H9 (cell line): ENCODE measurements around the gene ZSWIM9. TPM values are rescaled to one million over a fixed set of nuclear protein-coding genes. Genes with fewer than 3 reads are reported as not detected.

Experiments used
- DNase-seq: peaks from one replicate; pipeline ENCODE4 v3.0.0-alpha.2; 2017
- H2AFZ ChIP-seq: one replicate; pipeline ENCODE4 v1.6.1; 2013; ENCODE audit warnings: mild to moderate bottlenecking, low read length, control low read depth, moderate library complexity
- H2AK5ac ChIP-seq: 2 replicates; pipeline ENCODE4 v1.6.1; 2013; ENCODE audit warnings: low read length, control low read depth, mixed read lengths; ENCODE audit not compliant: insufficient read length
- H2BK120ac ChIP-seq: one replicate; pipeline ENCODE4 v1.6.1; 2013; ENCODE audit warnings: low read depth, mild to moderate bottlenecking, low read length, control low read depth, inconsistent platforms; ENCODE audit not compliant: poor library complexity, severe bottlenecking
- H2BK12ac ChIP-seq: 2 replicates; pipeline ENCODE4 v1.6.1; 2013; ENCODE audit warnings: low read length, control low read depth, mixed read lengths, low read depth; ENCODE audit not compliant: insufficient read length
- H2BK15ac ChIP-seq: 2 replicates; pipeline ENCODE4 v1.6.1; 2013; ENCODE audit warnings: low read depth, low read length, control low read depth
- H2BK20ac ChIP-seq: one replicate; pipeline ENCODE4 v1.6.1; 2013; ENCODE audit warnings: low read depth, mild to moderate bottlenecking, low read length, control low read depth, inconsistent platforms; ENCODE audit not compliant: poor library complexity, severe bottlenecking
- H2BK5ac ChIP-seq: 2 replicates; pipeline ENCODE4 v1.6.1; 2013; ENCODE audit warnings: low read length, control low read depth, mixed read lengths; ENCODE audit not compliant: insufficient read length
- H3K14ac ChIP-seq: 2 replicates; pipeline ENCODE4 v1.6.1; 2013; ENCODE audit warnings: low read length, control low read depth; ENCODE audit not compliant: insufficient read depth
- H3K18ac ChIP-seq: 2 replicates; pipeline ENCODE4 v1.6.1; 2013; ENCODE audit warnings: low read depth, mild to moderate bottlenecking, mixed read lengths, low read length, control low read depth; ENCODE audit not compliant: insufficient read length
- H3K23ac ChIP-seq: 2 replicates; pipeline ENCODE4 v1.6.1; 2013; ENCODE audit warnings: low read length, control low read depth, mixed read lengths, low read depth; ENCODE audit not compliant: insufficient read length
- H3K23me2 ChIP-seq: 2 replicates; pipeline ENCODE4 v1.6.1; 2013; ENCODE audit warnings: low read depth, mild to moderate bottlenecking, mixed read lengths, low read length, control low read depth; ENCODE audit not compliant: insufficient read length, poor library complexity, severe bottlenecking
- H3K27ac ChIP-seq: 2 replicates; pipeline ENCODE4 v1.5.1; 2013; ENCODE audit warnings: low read length, control low read depth, mixed read lengths, low read depth; ENCODE audit not compliant: insufficient read length
- H3K27me3 ChIP-seq: 2 replicates; pipeline ENCODE4 v1.6.1; 2013; ENCODE audit warnings: low read length, control low read depth, inconsistent platforms; ENCODE audit not compliant: insufficient read depth
- H3K4ac ChIP-seq: 2 replicates; pipeline ENCODE4 v1.6.1; 2013; ENCODE audit warnings: low read depth, mild to moderate bottlenecking, control low read depth, inconsistent platforms, low read length, moderate library complexity
- H3K4me1 ChIP-seq: 2 replicates; pipeline ENCODE4 v1.6.1; 2013; ENCODE audit warnings: low read length, control low read depth, inconsistent platforms; ENCODE audit not compliant: insufficient read depth
- H3K4me2 ChIP-seq: 2 replicates; pipeline ENCODE4 v1.6.1; 2013; ENCODE audit warnings: low read length, control low read depth, mixed read lengths; ENCODE audit not compliant: insufficient read length, insufficient read depth
- H3K56ac ChIP-seq: 2 replicates; pipeline ENCODE4 v1.6.1; 2013; ENCODE audit warnings: low read depth, mild to moderate bottlenecking, mixed read lengths, low read length, control low read depth; ENCODE audit not compliant: insufficient read length
- H3K79me1 ChIP-seq: 2 replicates; pipeline ENCODE4 v1.6.1; 2013; ENCODE audit warnings: low read depth, mild to moderate bottlenecking, moderate library complexity, low read length, control low read depth, inconsistent platforms; ENCODE audit not compliant: insufficient read depth, poor library complexity, severe bottlenecking
- H3K79me2 ChIP-seq: 2 replicates; pipeline ENCODE4 v1.6.1; 2013; ENCODE audit warnings: low read length, control low read depth, inconsistent platforms; ENCODE audit not compliant: insufficient read depth
- H3K9ac ChIP-seq: 2 replicates; pipeline ENCODE4 v1.6.1; 2013; ENCODE audit warnings: low read length, control low read depth, mixed read lengths; ENCODE audit not compliant: insufficient read length; ENCODE audit errors: extremely low read depth
- H3K9me3 ChIP-seq: one replicate; pipeline ENCODE4 v1.6.1; 2013; ENCODE audit warnings: low read depth, low read length, inconsistent platforms; ENCODE audit not compliant: control insufficient read depth
- H3T11ph ChIP-seq: one replicate; pipeline ENCODE4 v1.6.1; 2013; ENCODE audit warnings: mild to moderate bottlenecking, low read length, control low read depth, inconsistent platforms
- H4K20me1 ChIP-seq: one replicate; pipeline ENCODE4 v1.6.1; 2013; ENCODE audit not compliant: control insufficient read depth, insufficient read length, insufficient read depth
- H4K5ac ChIP-seq: 2 replicates; pipeline ENCODE4 v1.6.1; 2013; ENCODE audit warnings: low read depth, mild to moderate bottlenecking, mixed read lengths, low read length, control low read depth; ENCODE audit not compliant: insufficient read length
- H4K8ac ChIP-seq: replicated peaks from 2 replicates; pipeline ENCODE4 v1.6.1; 2013; ENCODE audit warnings: low read length, control low read depth, mixed read lengths, low read depth; ENCODE audit not compliant: insufficient read length
- H4K91ac ChIP-seq: 2 replicates; pipeline ENCODE4 v1.6.1; 2013; ENCODE audit warnings: low read depth, mild to moderate bottlenecking, moderate library complexity, mixed read lengths, low read length, control low read depth; ENCODE audit not compliant: insufficient read length
- H3K27ac Mint-ChIP-seq, 3 experiments: 2 replicates in 2 of 3; 3 replicates in 1 of 3; pipeline ENCODE4 v1.8.0; 2020 to 2021; ENCODE audit warnings: mixed read lengths in 3 of 3, mild to moderate bottlenecking in 1 of 3, moderate library complexity in 1 of 3
- H3K27me3 Mint-ChIP-seq: 2 replicates; pipeline ENCODE4 v1.8.0; 2021; ENCODE audit warnings: low read depth, mild to moderate bottlenecking, moderate library complexity, mixed read lengths
- H3K36me3 Mint-ChIP-seq, 3 experiments: 2 replicates in 2 of 3; 3 replicates in 1 of 3; pipeline ENCODE4 v1.8.0; 2020 to 2021; ENCODE audit warnings: low read depth in 3 of 3, mixed read lengths in 3 of 3; ENCODE audit not compliant: insufficient read depth in 1 of 3
- H3K4me1 Mint-ChIP-seq, 2 experiments: 2 replicates each; pipeline ENCODE4 v1.8.0; 2020; ENCODE audit warnings: mixed read lengths in 2 of 2
- H3K4me3 Mint-ChIP-seq, 2 experiments: 2 replicates in 1 of 2; 3 replicates in 1 of 2; pipeline ENCODE4 v1.8.0; 2020 to 2021; ENCODE audit warnings: mild to moderate bottlenecking in 2 of 2, mixed read lengths in 2 of 2, moderate library complexity in 1 of 2
- H3K9me3 Mint-ChIP-seq, 2 experiments: 2 replicates in 1 of 2; 3 replicates in 1 of 2; pipeline ENCODE4 v1.8.0; 2020; ENCODE audit warnings: mild to moderate bottlenecking in 2 of 2, mixed read lengths in 2 of 2, moderate library complexity in 1 of 2
- CTCF ChIP-seq: fragments of 200-600 bp; sonication (generic); conservative IDR thresholded peaks from 3 replicates; pipeline ENCODE4 v1.8.0; 2021; ENCODE audit warnings: antibody characterized with exemption, mild to moderate bottlenecking
- WGBS: extraction: QIAGEN DNeasy Blood & Tissue Kit; methylation state at CpG from one replicate; pipeline ENCODE4 v1.1.7; 2013; ENCODE audit warnings: missing lambda C conversion rate, low lambda C conversion rate, mixed read lengths; ENCODE audit not compliant: insufficient read length; ENCODE audit errors: extremely low coverage; 5-methylcytosine and 5-hydroxymethylcytosine counted together
- total RNA-seq: library from RNA; stranded (reverse); gene quantifications from 2 replicates; pipeline ENCODE4 v1.2.1, GENCODE V29; 2021

The ZSWIM9 gene
- total RNA-seq, 1 experiment from 2014 or later: 8.9 TPM

GRCh38 chr19:48239120-48239519 is 68.6 kb downstream of the ZSWIM9 start:
- no peak overlapping the region for H3K27ac ChIP-seq
- H2BK20ac ChIP-seq: no peak overlapping the region
- no peak overlapping the region for H3K9ac ChIP-seq
- no peak overlapping the region for H2BK5ac ChIP-seq
- Mint-ChIP-seq H3K36me3 (peaks cover 4 to 26% (median 19%) of the 10 kb centered on the region in 3 experiments; a peak in 5 of 7 replicates), H3K27me3 (no peaks in the 10 kb centered on the region), H3K9me3 (no peaks in the 10 kb centered on the region), H3K4me3 (no peak overlapping the region), H3K27ac (no peak overlapping the region), H3K4me1 (no peaks in the 10 kb centered on the region)
- no peak overlapping the region for H3K18ac ChIP-seq
- H3K23ac ChIP-seq: no peak overlapping the region
- no peaks in the 10 kb centered on the region for H3K27me3 ChIP-seq
- no peak overlapping the region for H2BK15ac ChIP-seq
- H3K9me3 ChIP-seq: no peaks in the 10 kb centered on the region
- no peak overlapping the region for H2BK120ac ChIP-seq
- no peak overlapping the region for H2BK12ac ChIP-seq
- no peak overlapping the region for H2AFZ ChIP-seq
- no peaks in the 10 kb centered on the region for H3K79me1 ChIP-seq
- H3K56ac ChIP-seq: no peak overlapping the region
- H3K79me2 ChIP-seq: no peaks in the 10 kb centered on the region
- H4K8ac ChIP-seq: no peak overlapping the region
- H2AK5ac ChIP-seq: no peak overlapping the region
- H4K5ac ChIP-seq: no peak overlapping the region
- no peak overlapping the region for H3K4ac ChIP-seq
- no peak for TF ChIP-seq CTCF
- no peak overlapping the region for H3K4me2 ChIP-seq
- no CpG with 5 or more reads among the region's 6 CpGs for WGBS
- DNase-seq: no peak
- H3T11ph ChIP-seq: no peak overlapping the region
- H3K4me1 ChIP-seq: no peaks in the 10 kb centered on the region
- no peaks in the 10 kb centered on the region for H4K20me1 ChIP-seq
- H4K91ac ChIP-seq: no peak overlapping the region
- H3K14ac ChIP-seq: no peak overlapping the region
- no peaks in the 10 kb centered on the region for H3K23me2 ChIP-seq
